ENCODE data around the gene TBCE.
"Not testable (repeated sequence)": the region's sequence is repeated elsewhere in the genome, so short reads cannot be mapped to it uniquely, and the experiment has no call there.

The TBCE gene

DNA sequence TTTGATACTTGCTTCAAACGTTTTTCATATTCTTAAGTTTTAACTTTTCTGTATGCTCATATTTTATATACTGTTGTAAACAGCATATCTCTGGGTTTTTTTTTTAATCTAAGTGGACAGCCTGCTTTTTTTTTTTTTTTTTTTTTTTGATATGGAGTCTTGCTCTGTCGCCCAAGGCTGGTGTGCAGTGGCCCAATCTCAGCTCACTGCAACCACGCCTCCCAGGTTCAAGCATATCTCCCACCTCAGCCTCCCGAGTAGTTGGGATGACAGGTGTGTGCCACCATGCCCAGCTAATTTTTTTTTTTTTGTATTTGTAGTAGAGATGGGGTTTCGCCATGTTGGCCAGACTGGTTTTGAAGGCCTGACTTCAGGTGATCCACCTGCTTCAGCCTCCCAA lies 1.2 kb downstream of the TBCE start:
- Histone ChIP-seq H3K4me1 (ENCODE audit: control insufficient read depth in 2 of 2, insufficient read depth in 1 of 2, low read depth in 1 of 2, low read length in 2 of 2) (no peaks in the 10 kb centered on the region), H3K27me3 (ENCODE audit: control insufficient read depth in 3 of 3, insufficient read depth in 3 of 3, low read depth in 1 of 3, low read length in 3 of 3) (no peaks in the 10 kb centered on the region), H3K14ac (ENCODE audit: low read length) (no peak overlapping the region), H4K91ac (ENCODE audit: low read depth, low read length, poor library complexity) (no peak overlapping the region), H2AK5ac (ENCODE audit: low read depth, low read length) (no peak overlapping the region), H2BK12ac (ENCODE audit: low read length) (no peak overlapping the region), H3K79me1 (ENCODE audit: low read depth, low read length) (peaks cover 4% of the 10 kb centered on the region), H2BK15ac (ENCODE audit: low read length) (no peak overlapping the region), H3K4ac (ENCODE audit: low read length) (no peak overlapping the region), H3K4me2 (ENCODE audit: insufficient read depth, low read length, poor library complexity, severe bottlenecking) (no peak overlapping the region), H3K36me3 (replicated peaks in 1 of 2; ENCODE audit: control insufficient read depth in 2 of 2, insufficient read depth in 2 of 2, low read length in 2 of 2) (peaks cover 2 to 9% of the 10 kb centered on the region in 2 donors), H3K18ac (ENCODE audit: low read length) (no peak overlapping the region), H3K4me3 (ENCODE audit: low read length in 2 of 2) (peak overlapping the region in 1 of 2 donors; percentile 67), H3K27ac (replicated peaks; ENCODE audit: low read length) (no peak overlapping the region), H2BK120ac (ENCODE audit: low read depth, low read length) (no peak overlapping the region), H3K9me3 (replicated peaks in 1 of 2; ENCODE audit: control insufficient read depth in 2 of 2, insufficient read depth in 1 of 2, low read depth in 1 of 2, low read length in 2 of 2) (no peaks in the 10 kb centered on the region), H4K8ac (ENCODE audit: low read depth, low read length) (no peak overlapping the region), H3K23ac (ENCODE audit: low read depth, low read length, poor library complexity) (no peak overlapping the region), H2AFZ (ENCODE audit: low read length) (no peak overlapping the region), H2BK5ac (ENCODE audit: low read length) (no peak overlapping the region), H3K9ac (ENCODE audit: low read depth, low read length, poor library complexity) (no peak overlapping the region)
- DNase-seq (ENCODE audit: low spot score): no peak
- no CpG with 5 or more reads among the region's 5 CpGs for WGBS, 2 donors (ENCODE audit: extremely low coverage in 2 of 2, insufficient read length in 2 of 2, insufficient replicate concordance in 1 of 2)

DNA sequence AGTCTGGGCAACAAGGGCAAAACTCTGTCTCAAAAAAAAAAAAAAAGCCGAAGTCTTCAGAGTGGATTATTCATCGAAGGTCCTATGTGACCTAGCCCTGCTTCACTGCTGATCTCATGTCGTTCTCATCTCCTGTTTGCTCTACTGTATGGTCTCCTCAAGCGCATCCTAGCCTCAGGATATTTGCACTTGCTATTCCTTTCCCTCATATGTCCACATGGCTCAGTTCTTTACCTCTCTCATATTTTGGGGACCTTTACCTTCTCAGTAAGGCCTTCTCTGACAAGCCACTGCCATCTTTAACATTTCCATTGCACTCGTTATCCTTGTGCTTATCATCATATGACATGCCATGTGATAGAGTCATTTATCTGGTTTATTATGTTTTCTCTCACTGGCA lies 2.6 kb downstream of the TBCE start:
- no peak overlapping the region for H2AK5ac ChIP-seq (ENCODE audit: low read depth, low read length)
- H2BK15ac ChIP-seq (ENCODE audit: low read length): no peak overlapping the region
- no peak overlapping the region for H3K4me3 ChIP-seq (ENCODE audit: low read length in 2 of 2)
- no peak overlapping the region for H3K18ac ChIP-seq (ENCODE audit: low read length)
- H2BK12ac ChIP-seq (ENCODE audit: low read length): no peak overlapping the region
- H2AFZ ChIP-seq (ENCODE audit: low read length): no peak overlapping the region
- no peak overlapping the region for H3K9ac ChIP-seq (ENCODE audit: low read depth, low read length, poor library complexity)
- H3K4ac ChIP-seq (ENCODE audit: low read length): no peak overlapping the region
- H4K8ac ChIP-seq (ENCODE audit: low read depth, low read length): no peak overlapping the region
- peaks cover 2 to 15% of the 10 kb centered on the region in 2 donors for H3K36me3 ChIP-seq (replicated peaks in 1 of 2; ENCODE audit: control insufficient read depth in 2 of 2, insufficient read depth in 2 of 2, low read length in 2 of 2)
- H2BK5ac ChIP-seq (ENCODE audit: low read length): no peak overlapping the region
- no peak overlapping the region for H3K27ac ChIP-seq (replicated peaks; ENCODE audit: low read length)
- DNase-seq (ENCODE audit: low spot score): no peak
- H2BK120ac ChIP-seq (ENCODE audit: low read depth, low read length): no peak overlapping the region
- no peak overlapping the region for H4K91ac ChIP-seq (ENCODE audit: low read depth, low read length, poor library complexity)
- H3K79me1 ChIP-seq (ENCODE audit: low read depth, low read length): peaks cover 4% of the 10 kb centered on the region
- H3K27me3 ChIP-seq (ENCODE audit: control insufficient read depth in 3 of 3, insufficient read depth in 3 of 3, low read depth in 1 of 3, low read length in 3 of 3): no peaks in the 10 kb centered on the region
- H3K4me2 ChIP-seq (ENCODE audit: insufficient read depth, low read length, poor library complexity, severe bottlenecking): no peak overlapping the region
- H3K4me1 ChIP-seq (ENCODE audit: control insufficient read depth in 2 of 2, insufficient read depth in 1 of 2, low read depth in 1 of 2, low read length in 2 of 2): no peaks in the 10 kb centered on the region
- H3K23ac ChIP-seq (ENCODE audit: low read depth, low read length, poor library complexity): no peak overlapping the region
- H3K9me3 ChIP-seq (replicated peaks in 1 of 2; ENCODE audit: control insufficient read depth in 2 of 2, insufficient read depth in 1 of 2, low read depth in 1 of 2, low read length in 2 of 2): no peaks in the 10 kb centered on the region
- no peak overlapping the region for H3K14ac ChIP-seq (ENCODE audit: low read length)
- WGBS, 2 donors (ENCODE audit: extremely low coverage in 2 of 2, insufficient read length in 2 of 2, insufficient replicate concordance in 1 of 2): no CpG with 5 or more reads among the region's 5 CpGs

GRCh38 chr1:235375919-235376605 lies 8.8 kb downstream of the TBCE start:
- H3K9me3 ChIP-seq (replicated peaks in 1 of 2; ENCODE audit: control insufficient read depth in 2 of 2, insufficient read depth in 1 of 2, low read depth in 1 of 2, low read length in 2 of 2): no peaks in the 10 kb centered on the region

DNA sequence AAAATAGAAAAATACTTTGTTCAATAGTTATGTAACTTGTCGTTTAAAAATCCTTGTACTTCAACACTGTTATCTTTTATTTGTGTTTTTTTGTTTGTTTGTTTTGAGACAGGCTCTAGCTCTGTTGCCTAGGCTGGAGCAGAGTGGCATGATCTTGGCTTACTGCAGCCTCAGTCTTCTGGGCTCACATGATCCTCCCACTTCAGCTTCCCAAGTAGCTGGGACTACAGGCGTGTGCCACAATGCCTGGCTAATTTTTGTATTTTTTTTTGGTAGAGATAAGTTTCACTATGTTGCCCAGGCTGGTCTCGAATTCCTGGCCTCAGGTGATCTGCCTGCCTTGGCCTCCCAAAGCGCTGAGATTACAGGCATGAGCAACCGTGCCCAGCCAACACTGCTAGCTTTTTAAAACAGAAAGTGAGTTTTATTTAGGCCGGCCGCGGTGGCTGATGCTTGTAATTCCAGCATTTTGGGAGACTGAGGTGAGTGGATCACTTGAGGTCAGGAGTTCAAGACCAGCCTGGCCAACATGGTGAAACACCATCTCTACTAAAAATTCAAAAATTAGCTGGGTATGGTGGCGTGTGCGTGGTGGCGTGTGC lies 11.0 kb downstream of the TBCE start:
- H2BK5ac ChIP-seq (ENCODE audit: low read length); H2BK120ac ChIP-seq (ENCODE audit: low read depth, low read length); H2AK5ac ChIP-seq (ENCODE audit: low read depth, low read length); H4K91ac ChIP-seq (ENCODE audit: low read depth, low read length, poor library complexity); H3K27me3 ChIP-seq (ENCODE audit: control insufficient read depth in 3 of 3, insufficient read depth in 3 of 3, low read depth in 1 of 3, low read length in 3 of 3); H2BK12ac ChIP-seq (ENCODE audit: low read length); H3K9me3 ChIP-seq (replicated peaks in 1 of 2; ENCODE audit: control insufficient read depth in 2 of 2, insufficient read depth in 1 of 2, low read depth in 1 of 2, low read length in 2 of 2); H3K14ac ChIP-seq (ENCODE audit: low read length); H2AFZ ChIP-seq (ENCODE audit: low read length); H3K18ac ChIP-seq (ENCODE audit: low read length); H2BK15ac ChIP-seq (ENCODE audit: low read length); H3K27ac ChIP-seq (replicated peaks; ENCODE audit: low read length); H3K4ac ChIP-seq (ENCODE audit: low read length); DNase-seq (ENCODE audit: low spot score); H3K9ac ChIP-seq (ENCODE audit: low read depth, low read length, poor library complexity); H3K79me1 ChIP-seq (ENCODE audit: low read depth, low read length); H3K4me2 ChIP-seq (ENCODE audit: insufficient read depth, low read length, poor library complexity, severe bottlenecking); H3K23ac ChIP-seq (ENCODE audit: low read depth, low read length, poor library complexity); H3K4me1 ChIP-seq (ENCODE audit: control insufficient read depth in 2 of 2, insufficient read depth in 1 of 2, low read depth in 1 of 2, low read length in 2 of 2); H3K4me3 ChIP-seq (ENCODE audit: low read length in 2 of 2); H4K8ac ChIP-seq (ENCODE audit: low read depth, low read length): not testable (repeated sequence)
- no CpG with 5 or more reads among the region's 11 CpGs for WGBS, 2 donors (ENCODE audit: extremely low coverage in 2 of 2, insufficient read length in 2 of 2, insufficient replicate concordance in 1 of 2)
- peaks cover 6 to 41% of the 10 kb centered on the region in 2 donors for H3K36me3 ChIP-seq (replicated peaks in 1 of 2; ENCODE audit: control insufficient read depth in 2 of 2, insufficient read depth in 2 of 2, low read length in 2 of 2)

More at GRCh38 chr1:235375919-235376605, 8.8 kb downstream of the TBCE start:
- WGBS, 2 donors (ENCODE audit: extremely low coverage in 2 of 2, insufficient read length in 2 of 2, insufficient replicate concordance in 1 of 2): no CpG with 5 or more reads among the region's 6 CpGs
- Histone ChIP-seq H2AK5ac (ENCODE audit: low read depth, low read length) (no peak overlapping the region), H3K4me2 (ENCODE audit: insufficient read depth, low read length, poor library complexity, severe bottlenecking) (no peak overlapping the region), H2AFZ (ENCODE audit: low read length) (no peak overlapping the region), H4K91ac (ENCODE audit: low read depth, low read length, poor library complexity) (no peak overlapping the region), H2BK15ac (ENCODE audit: low read length) (no peak overlapping the region), H3K36me3 (replicated peaks in 1 of 2; ENCODE audit: control insufficient read depth in 2 of 2, insufficient read depth in 2 of 2, low read length in 2 of 2) (peaks cover 2 to 41% of the 10 kb centered on the region in 2 donors), H3K14ac (ENCODE audit: low read length) (no peak overlapping the region), H2BK5ac (ENCODE audit: low read length) (no peak overlapping the region), H4K8ac (ENCODE audit: low read depth, low read length) (no peak overlapping the region), H3K9ac (ENCODE audit: low read depth, low read length, poor library complexity) (no peak overlapping the region), H2BK12ac (ENCODE audit: low read length) (no peak overlapping the region), H3K4ac (ENCODE audit: low read length) (no peak overlapping the region), H3K23ac (ENCODE audit: low read depth, low read length, poor library complexity) (no peak overlapping the region), H3K27me3 (ENCODE audit: control insufficient read depth in 3 of 3, insufficient read depth in 3 of 3, low read depth in 1 of 3, low read length in 3 of 3) (no peaks in the 10 kb centered on the region), H3K4me3 (ENCODE audit: low read length in 2 of 2) (no peak overlapping the region), H2BK120ac (ENCODE audit: low read depth, low read length) (no peak overlapping the region), H3K79me1 (ENCODE audit: low read depth, low read length) (peaks cover 3% of the 10 kb centered on the region), H3K4me1 (ENCODE audit: control insufficient read depth in 2 of 2, insufficient read depth in 1 of 2, low read depth in 1 of 2, low read length in 2 of 2) (no peaks in the 10 kb centered on the region), H3K27ac (replicated peaks; ENCODE audit: low read length) (no peak overlapping the region), H3K18ac (ENCODE audit: low read length) (no peak overlapping the region)
- no peak for DNase-seq (ENCODE audit: low spot score)
